Ascending aorta (tissue), 2 donors: ENCODE measurements around the gene WDR86. TPM values are rescaled to one million over a fixed set of nuclear protein-coding genes. Genes with fewer than 3 reads are reported as not detected.

Source experiments
- DNase-seq, 2 donors: peaks; one replicate each; pipeline ENCODE4 v3.0.0-alpha.2; 2019; ENCODE audit warnings: low spot score in 2 of 2
- H3K27ac ChIP-seq, 2 donors: fragments of 200-600 bp; sonication (generic); one replicate each; pipeline ENCODE4 v1.5.1; 2016 to 2017; ENCODE audit warnings: mild to moderate bottlenecking in 1 of 2
- H3K27me3 ChIP-seq: fragments of 200-600 bp; sonication (generic); one replicate; pipeline ENCODE4 v1.5.1; 2017
- H3K36me3 ChIP-seq, 2 donors: fragments of 200-600 bp; sonication (generic); one replicate each; pipeline ENCODE4 v1.5.1; 2016
- H3K4me1 ChIP-seq, 2 donors: fragments of 200-600 bp; sonication (generic); one replicate each; pipeline ENCODE4 v1.5.1; 2016 to 2017; ENCODE audit warnings: mild to moderate bottlenecking in 1 of 2
- H3K4me3 ChIP-seq, 2 donors: fragments of 200-600 bp; sonication (generic); one replicate each; pipeline ENCODE4 v1.5.1; 2016 to 2017; ENCODE audit warnings: mild to moderate bottlenecking in 1 of 2
- H3K9me3 ChIP-seq, 2 donors: fragments of 200-600 bp; sonication (generic); one replicate each; pipeline ENCODE4 v1.5.1; 2016
- CTCF ChIP-seq, 3 experiments: fragments of 200-600 bp in 2 of 3; fragments of 450-650 bp in 1 of 3; sonication (generic) in 2 of 3; IDR thresholded peaks; one replicate each; pipeline ENCODE4 v1.5.1; 2016 to 2019; ENCODE audit warnings: antibody characterized with exemption in 3 of 3, mild to moderate bottlenecking in 1 of 3, moderate library complexity in 1 of 3
- intact Hi-C: fragments of 100-400 bp; cut with DNase I; formaldehyde crosslinking; loops from one replicate; pipeline ENCODE4 v1.15.1; 2023
- total RNA-seq: library from RNA; depleted of rRNA; stranded (reverse); fragments of >200 nt; gene quantifications from one replicate; pipeline ENCODE4 v1.1.0, GENCODE V29; 2016

Gene WDR86
- total RNA-seq, 1 donor from 2014 or later = 4.0 TPM

DNA sequence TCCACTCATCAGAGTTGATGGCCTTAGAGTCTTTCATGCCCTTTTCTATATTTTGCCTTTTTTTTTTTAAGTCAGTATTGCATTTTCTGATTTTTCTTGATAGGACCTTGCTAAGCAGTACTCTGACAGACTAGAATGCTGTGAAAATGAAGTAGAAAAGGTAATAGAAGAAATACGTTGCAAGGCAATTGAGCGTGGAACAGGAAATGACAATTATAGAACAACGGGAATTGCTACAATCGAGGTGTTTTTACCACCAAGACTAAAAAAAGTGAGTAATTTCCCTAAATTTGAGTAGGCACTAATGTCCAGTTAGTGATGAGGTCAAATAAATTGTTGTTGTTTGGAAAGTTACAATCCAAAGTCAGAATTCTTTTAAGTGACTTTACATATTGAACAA is 60.9 kb downstream of the WDR86 start:
- H3K4me1 ChIP-seq = peaks cover 0 to 5% of the 10 kb centered on the region in 2 donors
- H3K4me3 ChIP-seq = no peak overlapping the region
- no peaks in the 10 kb centered on the region for H3K27me3 ChIP-seq
- TF ChIP-seq CTCF (IDR thresholded peaks at IDR 0.05) = no peak
- H3K27ac ChIP-seq = no peak overlapping the region
- no peaks in the 10 kb centered on the region for H3K9me3 ChIP-seq
- H3K36me3 ChIP-seq = peaks cover 58 to 79% of the 10 kb centered on the region in 2 donors
- intact Hi-C loops = loop anchor here (10.0 kb wide), 1 partner anchor 526 kb away; the partner anchor contains the start of gene PRKAG2
- DNase-seq = no peak

GRCh38 chr7:151347200-151347599 is 62.6 kb downstream of the WDR86 start:
- Histone ChIP-seq H3K9me3 (no peaks in the 10 kb centered on the region), H3K4me1 (peaks cover 11% of the 10 kb centered on the region in 2 donors), H3K36me3 (peaks cover 45 to 62% of the 10 kb centered on the region in 2 donors), H3K4me3 (no peak overlapping the region), H3K27me3 (no peaks in the 10 kb centered on the region), H3K27ac (no peak overlapping the region)
- intact Hi-C loops = loop anchor here (10.0 kb wide), 1 partner anchor 528 kb away; the partner anchor contains the start of gene PRKAG2
- DNase-seq = no peak
- no peak for TF ChIP-seq CTCF (IDR thresholded peaks at IDR 0.05)

DNA sequence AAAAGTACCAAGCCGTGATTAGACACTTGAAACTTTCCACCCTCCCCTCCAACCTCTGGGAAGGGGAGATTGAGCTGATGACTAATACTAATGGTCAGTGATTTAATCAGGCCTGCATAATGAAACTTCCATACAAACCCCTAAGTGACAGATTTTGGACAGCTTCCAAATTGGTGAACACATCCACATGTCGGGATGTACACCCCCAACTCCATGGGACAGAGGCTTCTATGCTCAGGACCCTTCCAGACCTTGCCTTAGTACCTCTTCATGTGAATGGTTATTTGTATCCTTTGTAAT is 63.4 kb downstream of the WDR86 start:
- no peak for TF ChIP-seq CTCF (IDR thresholded peaks at IDR 0.05)
- intact Hi-C loops = loop anchor here (10.0 kb wide), 1 partner anchor 528 kb away; the partner anchor contains the start of gene PRKAG2
- no peaks in the 10 kb centered on the region for H3K9me3 ChIP-seq
- no peak for DNase-seq
- H3K27me3 ChIP-seq = no peaks in the 10 kb centered on the region
- H3K4me1 ChIP-seq = peaks cover 11% of the 10 kb centered on the region in 2 donors
- no peak overlapping the region for H3K4me3 ChIP-seq
- H3K27ac ChIP-seq = no peak overlapping the region
- peaks cover 38 to 54% of the 10 kb centered on the region in 2 donors for H3K36me3 ChIP-seq

DNA sequence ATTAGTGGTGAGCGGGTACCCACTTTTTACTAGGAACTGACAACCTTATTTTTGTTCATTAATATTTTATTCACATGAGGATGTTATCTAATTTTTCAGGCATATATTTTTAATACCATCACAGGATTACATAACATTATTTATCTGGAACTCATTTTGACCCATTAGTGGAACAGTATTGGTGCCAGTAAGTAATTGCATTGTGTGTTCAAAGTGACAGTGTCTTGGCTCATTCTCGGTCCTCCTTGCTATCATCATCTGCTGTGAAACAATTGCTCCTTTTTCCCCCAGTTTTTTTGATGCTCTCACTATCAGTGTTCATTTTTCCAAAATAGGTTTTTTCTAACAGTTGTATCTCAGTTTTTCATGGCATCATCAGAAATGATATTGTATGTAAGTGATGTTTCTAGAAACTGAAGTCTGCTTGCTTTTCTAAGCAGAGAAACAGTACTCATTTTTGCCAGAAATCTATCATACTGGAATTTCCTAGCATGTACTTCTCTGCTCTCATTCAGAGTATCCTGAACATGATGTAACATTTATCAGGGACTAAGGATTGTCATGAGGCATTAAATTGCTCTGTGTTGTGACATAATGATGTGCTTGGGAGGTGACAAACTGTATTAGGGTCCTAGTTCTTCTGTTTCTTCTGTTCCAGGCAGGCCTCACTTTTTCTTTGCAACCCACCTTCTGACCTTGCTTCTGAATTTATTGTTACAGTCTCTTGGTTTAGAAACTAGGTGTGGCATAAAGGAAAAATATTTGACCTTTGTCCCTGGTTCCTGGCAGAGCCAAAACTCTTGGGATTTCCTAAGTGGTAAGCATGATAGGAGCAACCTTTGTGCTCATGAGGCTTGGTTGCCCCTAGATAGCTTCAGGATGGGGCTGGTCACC is 64.0 kb downstream of the WDR86 start:
- TF ChIP-seq CTCF (IDR thresholded peaks at IDR 0.05) = no peak
- no peak overlapping the region for H3K27ac ChIP-seq
- no peak overlapping the region for H3K4me3 ChIP-seq
- no peak for DNase-seq
- H3K27me3 ChIP-seq = no peaks in the 10 kb centered on the region
- H3K4me1 ChIP-seq = peaks cover 11 to 13% of the 10 kb centered on the region in 2 donors
- H3K9me3 ChIP-seq = no peaks in the 10 kb centered on the region
- peaks cover 32 to 48% of the 10 kb centered on the region in 2 donors for H3K36me3 ChIP-seq
- intact Hi-C loops = loop anchor here (10.0 kb wide), 1 partner anchor 529 kb away; the partner anchor contains the start of gene PRKAG2

GRCh38 chr7:151343516-151343915 is 66.3 kb downstream of the WDR86 start:
- intact Hi-C loops = loop anchor here (10.0 kb wide), 1 partner anchor 531 kb away; the partner anchor contains the start of gene PRKAG2
- Histone ChIP-seq H3K27ac (no peak overlapping the region), H3K4me1 (peaks cover 8 to 15% of the 10 kb centered on the region in 2 donors), H3K27me3 (no peaks in the 10 kb centered on the region), H3K36me3 (peaks cover 19 to 29% of the 10 kb centered on the region in 2 donors), H3K9me3 (no peaks in the 10 kb centered on the region), H3K4me3 (no peak overlapping the region)
- DNase-seq = no peak
- no peak for TF ChIP-seq CTCF (IDR thresholded peaks at IDR 0.05)
